Thyroid gland (tissue), 4 donors: Measurements from ENCODE around the gene PITPNM2.

Source experiments
- POLR2A ChIP-seq, 2 donors: fragments of 450-650 bp; IDR thresholded peaks; one replicate each; pipeline ENCODE4 v1.6.1; 2017; ENCODE audit warnings: antibody characterized with exemption in 2 of 2, mild to moderate bottlenecking in 2 of 2, moderate library complexity in 1 of 2
- TF ChIP-seq, protein P1 (sequence below), 6 experiments: fragments of 200-600 bp in 3 of 6; fragments of 450-650 bp in 3 of 6; sonication (generic) in 3 of 6; IDR thresholded peaks; one replicate each; pipeline ENCODE4 v1.5.1; 2016 to 2019; ENCODE audit warnings: antibody characterized with exemption in 6 of 6, mild to moderate bottlenecking in 2 of 6, inconsistent platforms in 1 of 6, moderate library complexity in 1 of 6

DNA sequence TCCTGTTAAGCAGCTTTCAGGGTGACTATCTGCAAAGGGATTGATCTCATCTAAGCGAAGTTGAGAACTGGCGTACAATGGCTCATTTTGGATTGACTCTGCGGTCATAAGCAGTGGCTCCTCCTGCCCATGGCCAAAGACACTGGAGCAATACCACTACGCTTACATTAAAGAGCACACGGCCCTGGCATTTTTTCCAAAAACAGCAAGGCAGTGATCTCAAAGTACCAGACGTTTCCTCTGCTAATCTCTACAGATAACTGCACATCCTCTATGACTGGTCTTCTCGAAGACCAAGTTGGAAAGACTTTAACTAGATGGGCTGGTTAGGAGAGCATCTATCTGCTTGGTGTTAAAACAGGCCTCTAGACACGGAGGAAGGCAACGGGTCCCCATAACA lies 2.7 kb downstream of the PITPNM2 start:
- TF ChIP-seq, protein P1, sequence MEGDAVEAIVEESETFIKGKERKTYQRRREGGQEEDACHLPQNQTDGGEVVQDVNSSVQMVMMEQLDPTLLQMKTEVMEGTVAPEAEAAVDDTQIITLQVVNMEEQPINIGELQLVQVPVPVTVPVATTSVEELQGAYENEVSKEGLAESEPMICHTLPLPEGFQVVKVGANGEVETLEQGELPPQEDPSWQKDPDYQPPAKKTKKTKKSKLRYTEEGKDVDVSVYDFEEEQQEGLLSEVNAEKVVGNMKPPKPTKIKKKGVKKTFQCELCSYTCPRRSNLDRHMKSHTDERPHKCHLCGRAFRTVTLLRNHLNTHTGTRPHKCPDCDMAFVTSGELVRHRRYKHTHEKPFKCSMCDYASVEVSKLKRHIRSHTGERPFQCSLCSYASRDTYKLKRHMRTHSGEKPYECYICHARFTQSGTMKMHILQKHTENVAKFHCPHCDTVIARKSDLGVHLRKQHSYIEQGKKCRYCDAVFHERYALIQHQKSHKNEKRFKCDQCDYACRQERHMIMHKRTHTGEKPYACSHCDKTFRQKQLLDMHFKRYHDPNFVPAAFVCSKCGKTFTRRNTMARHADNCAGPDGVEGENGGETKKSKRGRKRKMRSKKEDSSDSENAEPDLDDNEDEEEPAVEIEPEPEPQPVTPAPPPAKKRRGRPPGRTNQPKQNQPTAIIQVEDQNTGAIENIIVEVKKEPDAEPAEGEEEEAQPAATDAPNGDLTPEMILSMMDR (IDR thresholded peaks at IDR 0.05) = no peak
- no peak for TF ChIP-seq POLR2A (IDR thresholded peaks at IDR 0.05)
